ENCODE data around the gene SIK2. TPM values are rescaled to one million over a fixed set of nuclear protein-coding genes. Genes with fewer than 3 reads are reported as not detected.

SIK2 gene
- total and polyA plus RNA-seq, 9 of the 15 experiments (the other 6 are each of a cell fraction or from before 2014, with no cell fraction given): 0.74 to 11.6 (median 3.8) TPM

DNA sequence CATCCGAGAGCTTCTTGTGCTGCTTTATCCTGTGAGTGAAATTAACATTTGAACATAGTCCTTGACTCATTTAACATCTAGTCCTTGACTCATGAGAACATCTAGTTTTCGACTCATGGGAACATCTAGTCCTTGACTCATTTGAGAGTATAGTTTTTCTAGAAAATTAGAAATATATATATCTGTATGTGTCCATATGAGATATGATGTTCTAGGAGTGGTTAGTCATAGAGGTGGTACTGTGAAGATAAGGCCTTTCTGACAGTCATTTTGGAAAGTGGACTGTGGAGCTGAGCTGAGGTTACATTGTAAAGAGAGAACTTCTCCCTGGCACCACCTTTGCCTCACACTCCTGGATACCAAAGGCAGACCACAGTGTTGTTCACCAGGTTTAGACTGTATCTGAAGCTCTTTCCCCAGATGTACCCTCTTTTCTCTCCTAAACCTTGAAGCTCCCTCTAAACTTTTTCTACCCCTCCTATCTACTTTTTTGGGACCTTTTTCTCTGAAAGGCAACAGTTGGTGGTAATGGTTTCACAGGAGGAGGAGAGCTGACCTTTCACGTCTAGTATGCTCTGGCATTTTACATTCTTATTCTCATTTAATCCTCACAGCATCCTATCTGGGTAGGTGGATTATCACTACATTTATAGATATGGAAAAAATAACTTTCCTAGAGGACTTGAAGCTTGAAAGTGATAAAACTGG, 96.8 kb downstream of the SIK2 start (continued):
- TF ChIP-seq CSDE1 (IDR thresholded peaks at IDR 0.05) (no peak), ARID3A (IDR thresholded peaks at IDR 0.05; ENCODE audit: borderline replicate concordance, low read depth, low read length) (0 out of 2 replicates have a peak, but pooled peaks have one; percentile 49), PURB (CRISPR knock-in tag; IDR thresholded peaks at IDR 0.05; ENCODE audit: low read depth) (no peak), MEIS2 (IDR thresholded peaks at IDR 0.05; ENCODE audit: partially characterized antibody) (peak; percentile 77), JUND (IDR thresholded peaks at IDR 0.05; ENCODE audit: borderline replicate concordance, low read depth, low read length) (peak; percentile 88), JUND (tag; IDR thresholded peaks at IDR 0.05; ENCODE audit: borderline replicate concordance, low read depth, low read length) (peak; percentile 75; the same call in 1 of the 3 replicates), KHSRP (IDR thresholded peaks at IDR 0.05) (0 out of 2 replicates have a peak, but pooled peaks have one; percentile 10), ZNF592 (IDR thresholded peaks at IDR 0.05) (peak; percentile 85)
- TF ChIP-seq, protein P1, sequence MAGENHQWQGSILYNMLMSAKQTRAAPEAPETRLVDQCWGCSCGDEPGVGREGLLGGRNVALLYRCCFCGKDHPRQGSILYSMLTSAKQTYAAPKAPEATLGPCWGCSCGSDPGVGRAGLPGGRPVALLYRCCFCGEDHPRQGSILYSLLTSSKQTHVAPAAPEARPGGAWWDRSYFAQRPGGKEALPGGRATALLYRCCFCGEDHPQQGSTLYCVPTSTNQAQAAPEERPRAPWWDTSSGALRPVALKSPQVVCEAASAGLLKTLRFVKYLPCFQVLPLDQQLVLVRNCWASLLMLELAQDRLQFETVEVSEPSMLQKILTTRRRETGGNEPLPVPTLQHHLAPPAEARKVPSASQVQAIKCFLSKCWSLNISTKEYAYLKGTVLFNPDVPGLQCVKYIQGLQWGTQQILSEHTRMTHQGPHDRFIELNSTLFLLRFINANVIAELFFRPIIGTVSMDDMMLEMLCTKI (IDR thresholded peaks at IDR 0.05; ENCODE audit: partially characterized antibody): no peak
- TF ChIP-seq, protein P2, sequence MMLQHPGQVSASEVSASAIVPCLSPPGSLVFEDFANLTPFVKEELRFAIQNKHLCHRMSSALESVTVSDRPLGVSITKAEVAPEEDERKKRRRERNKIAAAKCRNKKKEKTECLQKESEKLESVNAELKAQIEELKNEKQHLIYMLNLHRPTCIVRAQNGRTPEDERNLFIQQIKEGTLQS (IDR thresholded peaks at IDR 0.05): peak; percentile 66
- TF ChIP-seq, protein P2 (CRISPR knock-in tag; conservative IDR thresholded peaks at IDR 0.05): no peak
- TF ChIP-seq, protein P3, sequence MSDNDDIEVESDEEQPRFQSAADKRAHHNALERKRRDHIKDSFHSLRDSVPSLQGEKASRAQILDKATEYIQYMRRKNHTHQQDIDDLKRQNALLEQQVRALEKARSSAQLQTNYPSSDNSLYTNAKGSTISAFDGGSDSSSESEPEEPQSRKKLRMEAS (CRISPR knock-in tag; IDR thresholded peaks at IDR 0.05): no peak
- TF ChIP-seq, protein P4, sequence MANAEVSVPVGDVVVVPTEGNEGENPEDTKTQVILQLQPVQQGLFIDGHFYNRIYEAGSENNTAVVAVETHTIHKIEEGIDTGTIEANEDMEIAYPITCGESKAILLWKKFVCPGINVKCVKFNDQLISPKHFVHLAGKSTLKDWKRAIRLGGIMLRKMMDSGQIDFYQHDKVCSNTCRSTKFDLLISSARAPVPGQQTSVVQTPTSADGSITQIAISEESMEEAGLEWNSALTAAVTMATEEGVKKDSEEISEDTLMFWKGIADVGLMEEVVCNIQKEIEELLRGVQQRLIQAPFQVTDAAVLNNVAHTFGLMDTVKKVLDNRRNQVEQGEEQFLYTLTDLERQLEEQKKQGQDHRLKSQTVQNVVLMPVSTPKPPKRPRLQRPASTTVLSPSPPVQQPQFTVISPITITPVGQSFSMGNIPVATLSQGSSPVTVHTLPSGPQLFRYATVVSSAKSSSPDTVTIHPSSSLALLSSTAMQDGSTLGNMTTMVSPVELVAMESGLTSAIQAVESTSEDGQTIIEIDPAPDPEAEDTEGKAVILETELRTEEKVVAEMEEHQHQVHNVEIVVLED (CRISPR knock-in tag; IDR thresholded peaks at IDR 0.05): no peak
- TF ChIP-seq, protein P5, sequence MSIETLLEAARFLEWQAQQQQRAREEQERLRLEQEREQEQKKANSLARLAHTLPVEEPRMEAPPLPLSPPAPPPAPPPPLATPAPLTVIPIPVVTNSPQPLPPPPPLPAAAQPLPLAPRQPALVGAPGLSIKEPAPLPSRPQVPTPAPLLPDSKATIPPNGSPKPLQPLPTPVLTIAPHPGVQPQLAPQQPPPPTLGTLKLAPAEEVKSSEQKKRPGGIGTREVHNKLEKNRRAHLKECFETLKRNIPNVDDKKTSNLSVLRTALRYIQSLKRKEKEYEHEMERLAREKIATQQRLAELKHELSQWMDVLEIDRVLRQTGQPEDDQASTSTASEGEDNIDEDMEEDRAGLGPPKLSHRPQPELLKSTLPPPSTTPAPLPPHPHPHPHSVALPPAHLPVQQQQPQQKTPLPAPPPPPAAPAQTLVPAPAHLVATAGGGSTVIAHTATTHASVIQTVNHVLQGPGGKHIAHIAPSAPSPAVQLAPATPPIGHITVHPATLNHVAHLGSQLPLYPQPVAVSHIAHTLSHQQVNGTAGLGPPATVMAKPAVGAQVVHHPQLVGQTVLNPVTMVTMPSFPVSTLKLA (conservative IDR thresholded peaks at IDR 0.05): 0 out of 4 replicates have a peak, but pooled peaks of 1 of the 2 experiments have one; percentile 23
